DND-41 (cell line): ENCODE results near the gene SEMA6A.

ENCODE experiments used
- CTCF ChIP-seq: IDR thresholded peaks from 2 replicates; pipeline ENCODE4 v1.5.1; 2012; ENCODE audit warnings: borderline replicate concordance, low read length, moderate library complexity, mild to moderate bottlenecking; ENCODE audit not compliant: poor library complexity, severe bottlenecking; ENCODE audit errors: extremely low read depth
- EZH2 ChIP-seq: IDR thresholded peaks from 3 replicates; pipeline ENCODE4 v1.6.1; 2012; ENCODE audit warnings: borderline replicate concordance, low read depth, mild to moderate bottlenecking, moderate library complexity, low read length, inconsistent platforms; ENCODE audit not compliant: severe bottlenecking

GRCh38 chr5:116439905-116440304, 134.7 kb downstream of the SEMA6A start:
- TF ChIP-seq CTCF: no peak
- no peak for TF ChIP-seq EZH2
